HL-60 (cell line): ENCODE data around the gene LRRTM3.

Experiments used
- CTCF ChIP-seq: IDR thresholded peaks from one replicate; pipeline ENCODE4 v1.5.1; 2011; ENCODE audit warnings: low read length, control low read depth, inconsistent platforms; ENCODE audit not compliant: insufficient read depth
- GABPA ChIP-seq: IDR thresholded peaks from 2 replicates; pipeline ENCODE4 v1.6.1; 2012; ENCODE audit warnings: low read depth
- POLR2AphosphoS5 ChIP-seq: IDR thresholded peaks from 2 replicates; pipeline ENCODE4 v1.6.1; 2012; ENCODE audit warnings: low read depth

- TF ChIP-seq CTCF (no peak), POLR2AphosphoS5 (no peak), GABPA (no peak)
Observed at GRCh38 chr10:67045404-67045803, 119.6 kb downstream of the LRRTM3 start.
